Kidney glomerular epithelial cell (primary cell): Measurements from ENCODE around the gene ZNF101.
"Not testable (repeated sequence)": the region's sequence is repeated elsewhere in the genome, so short reads cannot be mapped to it uniquely, and the experiment has no call there.

Source experiments
- DNase-seq: peaks from one replicate; lab custom pipeline; 2025; lab: John Stamatoyannopoulos, UW

ZNF101 gene

DNA sequence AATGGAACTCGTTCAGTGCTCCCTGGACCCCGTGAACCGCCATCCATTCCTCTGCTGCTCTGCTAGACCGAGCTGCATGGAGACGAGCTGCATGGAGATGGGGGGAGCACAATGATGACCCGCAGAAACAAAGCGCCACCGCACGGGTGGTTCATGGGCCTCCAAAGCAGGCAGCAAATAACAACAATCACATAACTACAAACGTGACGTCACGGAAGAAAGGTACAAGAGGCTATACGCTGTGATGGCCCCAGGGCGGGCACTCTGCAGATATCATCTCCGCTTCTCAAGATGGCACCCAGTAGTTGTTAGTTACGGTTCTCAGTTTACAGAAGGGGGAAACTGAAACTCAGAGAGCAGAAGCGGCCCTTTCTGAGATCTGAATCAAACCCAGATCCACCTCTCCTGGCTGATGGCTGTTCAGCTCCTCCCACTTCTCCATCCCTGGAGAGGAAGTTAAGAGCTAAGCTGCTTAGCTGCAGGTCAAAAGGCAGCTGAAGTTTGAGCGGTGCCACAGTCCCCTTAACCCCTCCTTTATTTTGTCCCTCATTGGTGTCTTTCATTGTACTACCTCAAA lies 6.9 kb upstream of the ZNF101 start:
- DNase-seq = no peak

- DNase-seq = no peak
These were observed 6.3 kb upstream of the ZNF101 start for GRCh38 chr19:19662344-19662743.

DNA sequence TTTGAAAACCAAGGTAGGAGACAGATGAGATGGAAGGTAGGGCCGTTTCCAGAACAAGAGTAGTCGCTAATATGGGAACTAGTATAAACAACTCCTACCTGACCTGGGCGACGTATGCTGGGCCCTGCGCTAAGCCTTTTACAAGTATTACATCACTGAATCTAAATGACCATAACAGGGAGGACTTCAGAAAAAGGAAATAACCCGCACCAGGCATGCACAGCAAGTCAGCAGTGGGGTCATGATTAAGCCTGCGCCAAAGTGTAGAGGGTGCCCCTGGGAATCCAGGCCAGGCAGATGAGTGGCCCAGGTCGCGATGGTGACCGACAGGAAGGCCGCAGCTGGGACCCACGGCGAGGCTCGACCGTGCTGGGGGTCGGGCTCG lies 5.8 kb upstream of the ZNF101 start:
- peak; percentile 20 for DNase-seq

- DNase-seq = peak; percentile 99
These were observed 5.2 kb upstream of the ZNF101 start, which contains the start of gene ATP13A1 for GRCh38 chr19:19663256-19664120. Gene ATP13A1 (minus strand): TSS chr19:19663676. CDS start chr19:19663666, 10 bp downstream.

GRCh38 chr19:19665420-19665948 lies 3.2 kb upstream of the ZNF101 start:
- DNase-seq = not testable (repeated sequence)

- no peak for DNase-seq
These were observed 1.5 kb downstream of the ZNF101 start for GRCh38 chr19:19670070-19670551.

DNA sequence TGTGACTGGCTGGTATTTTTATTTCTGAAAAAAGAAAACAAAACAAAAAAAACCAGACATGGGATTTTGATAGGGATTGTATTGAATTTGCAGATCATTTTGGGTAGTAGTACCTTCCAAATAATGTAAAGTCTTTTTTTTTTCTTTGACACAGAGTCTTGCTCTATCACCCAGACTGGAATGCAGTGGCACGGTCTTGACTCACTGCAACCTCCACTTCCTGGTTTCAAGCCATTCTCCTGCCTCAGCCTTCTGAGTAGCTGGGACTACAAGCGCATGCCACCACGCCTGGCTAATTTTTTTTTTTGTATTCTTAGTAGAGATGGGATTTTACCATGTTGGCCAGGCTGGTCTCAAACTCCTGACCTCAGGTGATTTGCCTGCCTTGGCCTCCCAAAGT lies 4.2 kb downstream of the ZNF101 start:
- no peak for DNase-seq

- no peak for DNase-seq
These were observed 5.7 kb downstream of the ZNF101 start for GRCh38 chr19:19674315-19674714.

DNA sequence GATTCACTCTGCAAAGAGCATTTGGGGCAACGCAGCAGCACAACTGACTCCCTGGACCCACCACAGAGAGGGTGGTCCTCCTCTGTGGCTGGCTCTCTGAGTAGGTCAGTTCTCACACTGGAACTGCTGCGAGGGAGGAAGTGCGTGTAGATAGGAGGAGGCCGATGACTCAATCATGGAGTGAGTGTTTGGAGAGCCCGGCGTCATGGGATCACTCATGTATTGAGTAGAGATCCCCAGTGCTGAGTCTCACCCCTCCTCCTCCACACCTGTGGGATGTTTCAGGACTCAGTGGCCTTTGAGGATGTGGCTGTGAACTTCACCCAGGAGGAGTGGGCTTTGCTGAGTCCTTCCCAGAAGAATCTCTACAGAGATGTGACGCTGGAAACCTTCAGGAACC lies 8.9 kb downstream of the ZNF101 start:
- no peak for DNase-seq

DNA sequence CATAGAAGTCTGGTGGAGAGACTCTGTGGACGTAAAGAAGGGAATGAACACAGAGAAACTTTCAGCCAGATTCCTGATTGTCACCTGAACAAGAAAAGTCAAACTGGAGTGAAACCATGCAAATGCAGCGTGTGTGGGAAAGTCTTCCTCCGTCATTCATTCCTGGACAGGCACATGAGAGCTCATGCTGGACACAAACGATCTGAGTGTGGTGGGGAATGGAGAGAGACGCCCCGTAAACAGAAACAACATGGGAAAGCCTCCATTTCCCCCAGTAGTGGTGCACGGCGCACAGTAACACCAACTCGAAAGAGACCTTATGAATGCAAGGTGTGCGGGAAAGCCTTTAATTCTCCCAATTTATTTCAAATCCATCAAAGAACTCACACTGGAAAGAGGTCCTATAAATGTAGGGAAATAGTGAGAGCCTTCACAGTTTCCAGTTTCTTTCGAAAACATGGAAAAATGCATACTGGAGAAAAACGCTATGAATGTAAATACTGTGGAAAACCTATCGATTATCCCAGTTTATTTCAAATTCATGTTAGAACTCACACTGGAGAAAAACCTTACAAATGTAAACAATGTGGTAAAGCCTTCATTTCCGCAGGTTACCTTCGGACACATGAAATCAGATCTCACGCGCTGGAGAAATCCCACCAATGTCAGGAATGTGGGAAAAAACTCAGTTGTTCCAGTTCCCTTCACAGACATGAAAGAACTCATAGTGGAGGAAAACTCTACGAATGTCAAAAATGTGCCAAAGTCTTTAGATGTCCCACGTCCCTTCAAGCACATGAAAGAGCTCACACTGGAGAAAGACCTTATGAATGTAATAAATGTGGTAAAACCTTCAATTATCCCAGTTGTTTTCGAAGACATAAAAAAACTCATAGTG lies 10.8 kb downstream of the ZNF101 start:
- DNase-seq = no peak

DNA sequence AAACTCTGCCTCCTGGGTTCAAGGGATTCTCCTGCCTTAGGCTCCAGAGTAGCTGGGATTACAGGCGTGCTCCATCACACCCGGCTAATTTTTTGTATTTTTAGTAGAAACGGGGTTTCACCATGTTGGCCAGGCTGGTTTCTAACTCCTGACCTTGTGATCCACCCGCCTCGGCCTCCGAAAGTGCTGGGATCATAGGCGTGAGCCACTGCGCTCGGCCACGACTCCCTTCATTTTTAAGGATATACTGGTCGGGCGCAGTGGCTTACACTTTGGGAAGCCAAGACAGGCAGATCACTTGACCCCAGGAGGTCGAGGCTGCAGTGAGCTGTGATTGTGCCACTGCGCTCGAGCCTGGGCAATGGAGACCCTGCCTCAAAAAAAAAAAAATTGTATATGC lies 17.5 kb downstream of the ZNF101 start:
- not testable (repeated sequence) for DNase-seq

DNA sequence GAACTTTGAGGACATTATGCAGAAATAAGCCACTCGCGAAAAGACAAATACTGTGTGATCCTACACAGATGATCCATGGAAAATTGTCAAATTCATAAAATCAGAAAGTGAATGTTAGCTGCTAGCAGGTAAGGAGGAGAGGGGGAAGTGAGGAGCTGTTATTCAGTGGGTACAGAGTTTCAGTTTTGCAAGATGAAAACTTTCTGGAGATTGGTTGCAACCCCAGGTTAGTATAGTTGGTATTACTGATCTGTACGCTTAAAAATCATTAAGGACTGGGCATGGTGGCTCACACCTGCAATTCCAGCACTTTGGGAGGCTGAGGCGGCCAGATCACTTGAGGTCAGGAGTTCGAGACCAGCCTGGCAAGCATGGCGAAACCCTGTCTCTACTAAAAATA lies 17.9 kb downstream of the ZNF101 start:
- no peak for DNase-seq

DNA sequence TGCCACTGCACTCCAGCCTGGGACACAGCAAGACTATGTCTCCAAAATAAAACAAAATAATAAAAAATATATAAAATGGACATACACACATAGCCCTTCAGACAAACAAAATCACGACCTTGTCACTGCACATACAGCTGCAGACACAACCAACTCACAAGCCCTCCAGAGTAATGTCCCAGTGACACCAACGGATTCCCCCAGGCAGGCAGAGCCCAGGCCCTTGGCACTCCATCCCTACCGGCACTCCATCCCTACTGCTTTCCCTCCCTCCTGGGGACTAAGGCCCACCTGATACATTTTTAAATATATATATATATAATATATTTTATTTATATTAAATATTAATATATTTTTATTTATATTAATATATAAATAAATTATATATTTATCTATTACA lies 18.5 kb downstream of the ZNF101 start:
- DNase-seq = no peak

DNA sequence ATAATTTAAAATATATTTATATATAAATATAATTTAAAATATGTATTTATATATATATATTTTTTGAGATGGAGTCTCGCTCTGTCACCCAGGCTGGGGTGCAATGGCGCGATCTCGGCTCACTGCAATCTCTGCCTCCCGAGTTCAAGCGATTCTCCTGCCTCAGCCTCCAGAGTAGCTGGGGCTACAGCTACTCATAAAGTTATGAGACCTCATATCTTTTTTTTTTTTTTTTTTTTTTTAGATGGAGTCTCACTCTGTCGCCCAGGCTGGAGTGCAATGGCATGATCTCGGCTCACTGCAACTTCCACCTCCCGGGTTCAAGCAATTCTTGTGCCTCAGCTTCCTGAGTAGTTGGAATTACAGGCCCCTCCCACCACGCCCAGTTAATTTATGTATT lies 20.4 kb downstream of the ZNF101 start:
- not testable (repeated sequence) for DNase-seq

DNA sequence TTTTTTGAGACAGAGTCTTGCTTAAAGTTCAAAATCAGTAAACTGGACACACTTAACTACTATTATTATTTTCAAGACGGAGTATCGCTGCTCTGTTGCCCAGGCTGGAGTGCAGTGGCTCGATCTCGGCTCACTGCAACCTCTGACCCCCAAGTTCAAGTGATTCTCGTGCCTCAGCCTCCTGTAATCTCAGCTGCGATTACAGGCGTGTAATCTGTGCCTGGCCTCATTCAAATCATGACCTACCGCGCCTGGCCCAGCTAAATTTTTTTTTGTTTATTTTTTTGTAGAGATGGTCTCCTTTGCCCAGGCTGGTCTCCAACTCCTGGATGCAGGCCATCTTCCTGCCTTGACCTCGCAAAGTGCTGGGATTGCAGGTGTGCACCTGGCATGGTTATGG lies 23.0 kb downstream of the ZNF101 start:
- DNase-seq = no peak

DNA sequence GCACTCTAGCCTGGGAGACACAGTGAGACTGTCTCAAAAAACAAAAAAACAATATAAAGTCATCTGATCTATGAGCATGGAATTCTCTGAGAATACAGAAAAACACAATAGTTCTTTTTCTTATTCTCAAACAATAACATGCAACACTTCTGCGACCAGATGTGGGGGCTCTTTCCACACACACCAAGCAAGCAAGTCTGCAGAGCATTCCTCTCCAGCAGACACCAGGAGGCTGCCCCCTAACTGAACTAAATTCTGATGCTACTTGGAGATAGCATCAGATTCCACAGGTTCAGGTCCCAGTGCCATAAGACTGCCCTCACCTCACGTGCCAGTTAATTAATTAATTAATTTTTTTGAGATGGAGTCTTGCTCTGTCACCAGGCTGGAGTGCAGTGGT lies 27.7 kb downstream of the ZNF101 start:
- no peak for DNase-seq

DNA sequence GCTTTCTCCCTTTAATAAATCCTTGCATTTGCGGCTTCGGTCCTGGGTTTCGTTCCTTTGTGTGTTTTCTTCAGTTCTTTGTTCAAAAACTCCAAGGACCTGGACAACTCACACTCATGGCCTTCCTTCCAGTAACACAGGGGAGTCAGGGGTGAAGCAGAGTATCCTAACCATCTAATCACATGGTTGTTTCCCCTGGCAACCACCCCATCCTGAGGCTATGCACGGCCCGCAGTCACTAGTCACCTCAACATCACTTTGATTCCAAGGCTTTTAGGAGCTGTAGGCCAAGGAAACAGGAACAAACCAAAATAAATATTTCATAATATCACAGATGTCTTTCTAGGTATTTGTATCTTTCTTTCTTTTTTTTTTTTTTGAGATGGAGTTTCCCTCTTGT lies 28.9 kb downstream of the ZNF101 start:
- DNase-seq = no peak

DNA sequence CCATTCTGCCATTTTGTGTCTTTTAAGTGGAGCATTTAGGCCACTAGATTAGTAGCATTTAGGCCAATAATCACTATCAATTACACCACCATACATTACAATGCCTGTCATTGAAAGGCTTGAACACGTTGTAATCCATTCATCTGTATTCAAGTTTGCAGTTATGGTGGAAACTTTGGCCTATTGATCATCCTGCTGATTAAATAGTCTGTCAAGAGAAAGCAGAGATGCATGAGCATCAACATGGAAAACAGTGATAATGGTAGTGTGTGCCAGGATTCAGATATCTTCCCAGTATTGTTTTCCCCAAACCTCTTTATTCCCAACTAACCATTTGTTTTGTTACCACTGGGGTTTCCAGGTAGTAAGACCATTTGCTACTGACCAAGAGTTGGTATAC lies 31.9 kb downstream of the ZNF101 start:
- DNase-seq = not testable (repeated sequence)

DNA sequence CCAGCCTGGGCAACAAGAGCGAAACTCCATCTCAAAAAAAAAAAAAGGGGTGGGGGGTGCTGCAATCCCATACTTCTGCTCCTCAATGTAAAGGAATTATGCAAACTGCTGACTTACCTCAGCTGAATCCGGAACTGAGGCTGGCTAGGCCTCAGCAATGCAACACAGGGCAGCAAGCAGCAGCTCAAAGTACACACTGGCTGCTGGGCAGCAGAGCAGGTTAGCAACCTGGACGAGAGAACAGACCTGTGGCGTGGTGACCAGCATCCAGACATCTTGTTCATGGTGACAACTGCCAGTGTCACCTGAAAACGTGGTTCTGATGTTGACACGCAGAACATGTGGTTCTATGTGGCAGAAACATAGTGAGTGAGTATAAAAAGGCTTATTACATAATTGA lies 36.2 kb downstream of the ZNF101 start:
- no peak for DNase-seq

- no peak for DNase-seq
These were observed 41.9 kb downstream of the ZNF101 start for GRCh38 chr19:19710506-19710905.

DNA sequence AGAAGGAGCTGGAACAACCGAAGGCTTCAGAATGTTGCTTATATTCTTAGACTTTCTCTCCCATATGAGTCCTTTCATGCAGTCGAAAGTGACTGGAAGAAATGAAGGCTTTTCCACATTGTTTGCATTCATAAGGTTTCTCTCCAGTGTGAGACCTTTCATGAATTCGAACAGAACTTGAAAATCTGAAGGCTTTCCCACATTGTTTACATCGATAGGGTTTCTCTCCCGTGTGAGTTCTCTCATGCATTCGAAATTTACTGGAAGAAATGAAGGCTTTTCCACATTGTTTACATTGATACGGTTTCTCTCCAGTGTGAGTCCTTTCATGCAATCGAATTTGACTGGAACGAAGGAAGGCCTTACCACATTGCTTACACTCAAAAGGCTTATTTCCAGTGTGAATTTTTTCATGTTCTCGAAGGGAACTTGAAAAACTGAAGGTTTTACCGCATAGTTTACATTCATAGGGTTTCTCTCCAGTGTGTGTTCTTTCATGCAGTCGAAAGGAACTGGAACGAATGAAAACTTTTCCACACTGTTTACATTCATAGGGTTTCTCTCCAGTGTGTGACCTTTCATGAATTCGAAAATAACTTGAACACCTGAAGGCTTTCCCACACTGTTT lies 42.8 kb downstream of the ZNF101 start:
- no peak for DNase-seq
